MM.1S (cell line): Measurements from ENCODE around the gene VEZT.

Source experiments
- EZH2 ChIP-seq: fragments of 300-600 bp; sonication (generic); optimal IDR thresholded peaks from 2 replicates; pipeline ENCODE3; 2017; ENCODE audit warnings: low read depth, mild to moderate bottlenecking, antibody characterized with exemption, low read length, mixed read lengths
- EZH2phosphoT487 ChIP-seq: fragments of 300-600 bp; sonication (generic); IDR thresholded peaks from 2 replicates; pipeline ENCODE4 v1.6.1; 2018; ENCODE audit warnings: antibody characterized with exemption, low read length
- TF ChIP-seq, protein P1 (sequence below): fragments of 300-600 bp; sonication (generic); IDR thresholded peaks from 2 replicates; pipeline ENCODE4 v1.5.1; 2016; ENCODE audit warnings: antibody characterized with exemption, low read length, mixed read lengths

DNA sequence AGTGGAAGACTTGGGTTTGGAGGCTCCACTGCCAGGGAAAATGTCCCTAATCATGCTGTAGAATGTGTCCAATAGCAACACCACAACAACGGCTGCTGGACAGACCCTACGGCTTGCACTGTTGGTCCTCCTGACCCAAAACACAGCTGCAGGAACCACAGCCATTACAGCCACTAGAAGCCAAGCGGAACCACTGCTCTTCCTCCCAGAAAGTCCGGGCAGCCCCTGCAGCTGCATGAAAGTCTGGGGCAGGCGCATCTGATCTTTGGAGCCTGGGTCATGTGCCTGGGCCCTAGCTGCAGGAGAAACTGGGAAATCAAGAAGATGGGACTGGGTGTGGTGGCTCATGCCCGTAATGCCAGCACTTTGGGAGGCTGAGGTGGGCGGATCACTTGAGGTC, 131.7 kb downstream of the VEZT start:
- TF ChIP-seq, protein P1, sequence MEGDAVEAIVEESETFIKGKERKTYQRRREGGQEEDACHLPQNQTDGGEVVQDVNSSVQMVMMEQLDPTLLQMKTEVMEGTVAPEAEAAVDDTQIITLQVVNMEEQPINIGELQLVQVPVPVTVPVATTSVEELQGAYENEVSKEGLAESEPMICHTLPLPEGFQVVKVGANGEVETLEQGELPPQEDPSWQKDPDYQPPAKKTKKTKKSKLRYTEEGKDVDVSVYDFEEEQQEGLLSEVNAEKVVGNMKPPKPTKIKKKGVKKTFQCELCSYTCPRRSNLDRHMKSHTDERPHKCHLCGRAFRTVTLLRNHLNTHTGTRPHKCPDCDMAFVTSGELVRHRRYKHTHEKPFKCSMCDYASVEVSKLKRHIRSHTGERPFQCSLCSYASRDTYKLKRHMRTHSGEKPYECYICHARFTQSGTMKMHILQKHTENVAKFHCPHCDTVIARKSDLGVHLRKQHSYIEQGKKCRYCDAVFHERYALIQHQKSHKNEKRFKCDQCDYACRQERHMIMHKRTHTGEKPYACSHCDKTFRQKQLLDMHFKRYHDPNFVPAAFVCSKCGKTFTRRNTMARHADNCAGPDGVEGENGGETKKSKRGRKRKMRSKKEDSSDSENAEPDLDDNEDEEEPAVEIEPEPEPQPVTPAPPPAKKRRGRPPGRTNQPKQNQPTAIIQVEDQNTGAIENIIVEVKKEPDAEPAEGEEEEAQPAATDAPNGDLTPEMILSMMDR = no peak
- TF ChIP-seq EZH2 (no peak), EZH2phosphoT487 (no peak)
